Measurements from ENCODE around the gene AEN.

Gene AEN

DNA sequence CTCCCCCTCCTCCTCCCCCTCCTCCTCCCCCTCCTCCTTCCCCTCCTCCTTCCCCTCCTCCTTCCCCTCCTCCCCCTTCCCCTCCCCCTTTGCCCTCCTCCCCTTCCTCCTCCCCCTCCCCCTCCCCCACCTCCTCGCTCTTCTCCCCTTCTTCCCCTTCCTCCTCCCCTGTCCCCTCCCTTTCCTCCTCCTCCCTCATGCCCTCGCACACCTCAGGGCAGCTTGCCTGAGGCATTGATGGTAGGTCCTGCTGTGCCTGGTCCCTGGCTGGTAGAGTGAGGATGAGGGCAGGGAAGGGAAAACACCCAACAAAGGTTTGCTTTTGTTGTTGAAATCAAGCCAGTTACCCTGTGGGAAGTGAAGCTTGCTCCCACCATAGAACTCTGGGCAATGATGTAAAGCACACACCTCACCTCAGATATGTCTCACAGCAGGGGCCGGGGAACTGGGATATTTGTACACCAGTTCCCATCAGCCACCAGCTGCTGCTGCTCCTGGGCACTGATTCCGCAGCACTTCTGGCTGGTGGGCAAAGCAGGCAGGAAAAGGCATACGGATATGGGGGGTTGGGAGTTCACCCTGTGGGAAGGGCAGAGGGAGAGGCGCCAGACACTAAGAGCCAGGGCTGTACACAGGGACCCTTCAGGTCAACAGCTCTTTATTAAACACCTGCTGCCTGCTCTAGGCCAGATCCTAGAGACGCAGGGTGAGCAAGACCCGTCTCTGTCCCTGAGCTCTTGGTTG lies 31.5 kb downstream of the AEN start:
- no peak for DNase-seq

DNA sequence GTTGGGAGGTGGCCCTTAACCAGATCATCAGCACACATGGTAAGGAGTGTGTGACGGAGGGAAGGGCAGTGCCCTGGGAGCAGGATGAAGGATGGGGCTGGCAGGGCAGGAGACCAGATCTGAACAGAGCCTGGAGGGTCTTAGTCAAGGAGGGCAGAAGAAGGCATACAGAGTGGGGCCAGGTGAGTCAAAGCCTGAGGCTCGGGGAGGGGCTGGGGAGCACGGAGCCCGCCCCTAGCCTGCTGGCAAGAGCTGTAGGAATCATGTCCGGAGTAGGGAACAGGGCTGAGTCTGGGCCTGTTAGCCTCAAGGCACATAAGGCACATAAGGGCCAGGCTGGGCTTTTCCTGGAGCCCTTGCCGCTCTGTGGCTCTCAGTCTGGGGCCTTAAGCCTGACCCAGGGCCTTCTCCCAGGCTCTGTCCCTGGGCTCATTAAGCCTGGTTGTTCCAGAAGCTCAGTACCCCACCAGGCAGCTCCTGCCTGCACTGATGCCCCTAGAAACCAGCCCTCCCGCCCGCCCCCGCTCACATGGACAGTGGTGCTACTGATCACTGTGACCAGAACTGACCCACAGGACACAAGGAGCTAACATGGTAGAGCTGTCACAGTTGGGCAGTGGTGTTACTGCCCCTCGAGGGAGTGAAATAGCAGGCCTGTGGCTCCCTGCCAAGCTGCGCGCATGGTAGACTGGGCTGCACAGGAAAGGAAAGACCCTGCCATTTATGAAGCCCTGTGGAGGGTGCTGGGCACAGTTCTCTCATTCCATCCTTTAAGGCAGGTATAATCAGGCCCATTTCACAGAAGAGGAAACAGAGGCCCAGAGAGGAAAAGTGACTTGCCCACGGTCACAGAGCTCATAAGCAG lies 32.3 kb downstream of the AEN start:
- no peak for DNase-seq

DNA sequence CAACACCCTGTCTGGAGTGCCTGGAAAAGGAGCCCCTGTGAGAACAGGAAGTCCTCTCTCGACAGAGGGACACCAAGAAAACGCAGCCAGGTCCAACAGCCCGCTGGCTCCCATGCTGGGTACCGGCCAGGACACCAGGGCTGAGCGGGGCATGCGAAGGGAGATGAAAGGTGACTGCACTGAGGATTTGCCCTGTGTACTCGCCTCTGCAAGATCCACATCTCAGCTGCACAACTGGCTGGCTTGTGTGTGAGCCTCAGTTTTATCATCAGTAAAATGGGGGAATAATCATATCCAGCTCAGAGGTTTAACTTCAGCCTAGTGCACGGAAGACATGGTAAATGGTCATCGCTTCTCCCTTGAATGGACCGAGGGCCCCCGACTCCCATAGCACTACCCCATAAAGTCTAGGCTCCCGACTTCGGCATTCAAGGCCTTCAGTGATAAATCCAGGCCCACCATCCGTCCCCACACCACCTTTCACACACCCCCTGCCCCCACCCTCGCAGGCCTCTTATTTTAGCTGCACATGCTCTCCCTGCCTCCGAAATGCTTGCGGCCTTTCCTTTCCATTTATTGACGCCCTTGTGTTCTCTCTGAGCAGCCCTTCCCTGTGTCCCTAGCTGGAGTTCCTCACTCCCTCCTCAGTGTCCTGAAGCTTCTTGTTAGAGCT lies 33.4 kb downstream of the AEN start:
- DNase-seq: no peak

DNA sequence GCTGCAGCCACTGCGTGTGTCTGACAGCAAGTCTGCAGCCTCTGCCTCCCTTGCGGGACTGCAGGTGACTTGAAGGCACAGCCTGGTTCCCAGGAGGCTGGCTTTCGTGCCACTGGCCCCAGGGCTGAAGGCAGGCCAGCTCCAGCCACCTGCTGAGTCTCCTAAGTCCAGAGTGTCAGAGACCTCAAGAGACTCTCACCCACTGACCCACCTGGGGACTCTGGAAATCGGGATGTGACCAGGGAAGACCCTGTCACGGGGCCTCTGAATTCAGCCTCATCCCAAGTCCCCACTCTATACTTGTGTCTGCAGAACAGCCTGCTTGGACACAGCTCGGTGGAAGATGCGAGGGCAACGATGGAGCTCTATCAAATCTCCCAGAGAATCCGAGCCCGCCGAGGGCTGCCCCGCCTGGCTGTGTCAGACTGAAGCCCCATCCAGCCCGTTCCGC lies 34.0 kb downstream of the AEN start:
- DNase-seq: no peak

DNA sequence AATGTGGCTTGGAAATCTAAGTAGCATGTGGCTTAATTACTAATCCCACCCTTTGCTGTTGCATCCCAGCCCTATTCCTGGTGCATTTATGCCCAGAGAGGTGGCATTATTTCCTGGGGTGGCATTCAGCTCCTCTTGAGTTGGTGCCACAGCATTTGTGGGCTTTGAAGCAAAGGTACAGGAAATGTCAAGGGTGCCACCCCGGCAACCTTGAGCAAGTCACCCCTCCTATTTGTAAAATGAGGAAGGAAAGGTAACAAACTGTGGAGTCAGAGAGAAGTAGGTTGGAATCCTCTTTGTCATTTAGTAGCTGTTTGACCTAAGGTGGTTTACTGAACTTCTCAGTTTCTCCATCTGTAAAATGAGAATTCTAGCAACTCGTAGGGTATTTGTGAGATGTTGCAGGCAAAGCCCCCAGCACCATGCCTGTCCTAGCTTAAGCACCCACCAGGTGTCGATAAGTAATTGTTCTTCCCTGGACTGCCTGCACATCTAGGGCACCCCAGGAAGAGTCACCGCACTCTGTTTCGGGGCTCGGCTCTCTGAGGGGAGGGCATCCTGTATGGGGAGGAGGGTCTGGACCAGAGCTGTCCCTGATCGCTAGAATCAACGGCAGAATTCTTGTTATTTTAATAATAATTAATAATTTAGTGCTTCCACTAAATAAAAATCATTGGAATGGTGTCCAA lies 34.8 kb downstream of the AEN start:
- no peak for DNase-seq

DNA sequence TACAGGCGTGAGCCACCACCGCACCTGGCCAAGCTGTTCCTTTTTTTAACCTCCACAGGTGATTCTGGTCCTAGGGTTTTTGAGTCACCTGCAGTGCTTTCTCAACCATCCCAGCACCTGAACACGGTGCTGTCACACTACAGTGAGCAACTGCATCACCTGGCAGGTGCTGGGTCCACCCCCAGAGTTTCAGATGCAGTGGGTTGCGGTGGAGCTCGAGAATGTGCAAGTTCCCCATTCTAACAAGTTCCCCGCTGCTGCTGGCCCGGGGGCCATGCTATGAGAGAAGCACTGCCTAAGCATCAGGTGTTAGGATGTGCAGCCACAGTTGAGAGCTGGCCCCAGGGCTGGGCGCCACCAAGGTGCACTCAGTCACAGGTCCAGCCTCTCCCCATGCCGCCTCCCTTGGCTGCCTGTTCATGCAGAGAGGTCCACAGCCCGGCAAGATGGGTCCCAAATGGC lies 35.7 kb downstream of the AEN start:
- DNase-seq: no peak

DNA sequence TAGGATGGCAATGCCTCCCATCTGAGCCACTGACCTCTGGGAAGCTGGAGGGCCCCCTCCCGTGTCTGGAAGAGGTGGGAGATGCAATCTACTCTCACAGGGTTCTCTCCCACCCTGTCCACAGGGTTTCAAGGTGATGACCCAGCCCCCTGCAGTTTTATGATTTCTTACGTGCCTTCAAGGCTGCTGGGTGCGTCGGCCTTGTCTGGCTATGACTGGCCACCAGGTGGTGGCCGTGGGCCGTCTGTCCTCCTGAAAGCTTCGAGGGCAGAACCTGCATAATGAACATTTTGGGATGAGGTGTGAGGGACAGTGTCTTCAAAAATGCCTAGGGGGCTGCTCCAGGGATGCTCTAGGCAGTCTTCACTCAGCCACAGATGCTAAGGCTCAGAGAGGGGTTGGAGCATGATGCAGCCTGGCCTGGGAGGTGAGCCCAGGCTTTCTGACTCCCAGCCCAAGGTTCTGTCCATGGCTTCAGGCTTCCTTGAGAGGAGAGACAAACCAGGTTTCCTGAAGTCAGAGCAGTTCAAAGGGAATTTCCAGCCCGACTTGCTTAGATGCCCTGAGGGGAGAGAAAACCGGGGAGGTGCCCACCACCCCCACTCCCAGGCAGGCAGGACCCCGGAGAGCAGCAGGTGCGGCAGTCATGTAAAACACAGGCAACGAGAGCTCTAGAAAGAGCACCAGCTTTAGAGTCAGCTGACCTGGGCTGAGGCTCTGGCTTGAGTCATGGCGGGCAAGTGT lies 36.4 kb downstream of the AEN start:
- no peak for DNase-seq

DNA sequence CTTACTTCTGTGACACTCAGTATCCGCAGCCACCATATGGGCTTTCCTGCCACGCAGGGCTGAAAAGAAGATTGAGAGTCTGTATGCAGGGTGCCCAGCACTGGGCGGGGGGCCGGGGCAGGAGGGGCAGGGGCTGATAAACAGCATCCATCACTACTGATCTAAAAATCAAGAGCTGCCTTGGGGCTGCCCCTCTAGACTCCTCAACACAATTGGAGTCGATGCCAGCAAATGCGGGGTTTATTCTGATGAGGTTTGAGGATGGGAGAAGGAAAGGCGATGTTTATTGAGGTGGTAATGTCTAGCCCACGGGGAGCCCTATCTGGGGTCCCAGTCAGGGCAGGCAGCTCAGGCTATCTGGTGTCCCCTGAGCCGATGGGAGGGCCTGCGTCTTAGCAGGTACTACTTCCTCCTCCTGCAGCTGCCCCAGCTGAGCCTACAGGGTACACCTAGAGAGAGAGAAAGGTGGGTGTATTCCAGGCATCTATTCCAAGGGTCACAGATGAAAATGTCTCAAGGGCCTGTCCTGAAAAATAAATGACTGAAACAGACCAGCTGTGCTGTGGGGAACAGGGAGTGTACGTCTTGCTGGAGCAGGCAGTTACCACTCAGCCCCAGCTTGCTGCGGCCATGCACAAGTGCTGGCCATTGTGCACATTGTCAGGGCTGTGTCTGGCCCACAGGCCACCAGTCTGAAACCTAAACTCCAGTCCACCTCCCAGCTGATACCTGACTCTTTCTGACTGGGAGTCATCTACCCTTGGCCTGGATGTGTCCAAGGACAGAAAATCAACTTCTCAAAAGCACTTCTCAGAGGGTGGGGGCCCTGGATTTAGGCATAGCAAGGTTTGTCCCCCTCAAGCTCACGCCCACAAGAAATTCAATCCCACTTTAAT lies 37.2 kb downstream of the AEN start:
- DNase-seq: no peak

DNA sequence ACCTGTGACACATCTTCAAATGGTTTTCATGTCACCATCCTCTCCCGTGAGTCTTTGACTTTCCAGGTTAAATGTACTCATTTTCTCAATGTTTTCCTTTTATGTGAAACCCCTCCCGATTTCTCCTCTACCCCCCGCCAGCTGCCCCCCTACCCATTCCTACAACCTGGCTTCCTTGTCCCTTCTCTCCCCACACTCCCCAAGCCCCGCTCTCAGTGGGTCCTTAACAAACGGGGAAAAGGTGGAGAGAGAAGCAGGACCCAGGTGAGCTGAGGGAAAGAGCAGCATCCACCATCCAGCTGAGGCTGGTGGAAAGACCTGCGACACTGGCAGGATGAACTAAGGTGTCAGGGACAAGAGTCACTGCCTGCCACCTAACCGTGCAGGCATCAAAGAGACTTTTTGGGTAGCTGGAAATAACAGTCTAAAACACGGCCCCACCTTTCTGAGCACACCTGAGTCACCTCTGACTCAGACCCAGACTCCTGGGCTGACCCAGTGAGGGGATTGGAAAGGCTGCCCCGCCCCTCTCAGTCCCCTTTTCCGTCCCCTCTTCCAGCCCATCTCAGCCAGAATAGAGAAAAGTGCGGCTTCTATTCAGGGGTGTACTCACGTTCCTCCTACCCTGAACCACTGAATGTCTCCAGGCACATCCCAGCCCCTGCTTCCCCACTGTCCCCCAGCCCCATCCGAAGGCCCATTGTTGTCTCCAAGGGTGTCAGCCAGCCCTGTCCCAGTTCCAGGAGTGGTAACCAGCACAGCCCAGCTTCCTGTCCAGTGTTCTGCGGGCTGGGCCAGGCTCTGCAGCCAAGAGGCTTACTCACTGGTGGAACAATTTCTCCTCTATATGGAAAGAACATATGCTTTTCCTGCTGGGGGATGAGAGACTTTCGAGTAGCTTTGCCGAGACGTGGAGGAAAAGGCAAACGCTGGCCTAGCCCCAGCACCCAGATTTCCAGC lies 38.1 kb downstream of the AEN start:
- DNase-seq: no peak

DNA sequence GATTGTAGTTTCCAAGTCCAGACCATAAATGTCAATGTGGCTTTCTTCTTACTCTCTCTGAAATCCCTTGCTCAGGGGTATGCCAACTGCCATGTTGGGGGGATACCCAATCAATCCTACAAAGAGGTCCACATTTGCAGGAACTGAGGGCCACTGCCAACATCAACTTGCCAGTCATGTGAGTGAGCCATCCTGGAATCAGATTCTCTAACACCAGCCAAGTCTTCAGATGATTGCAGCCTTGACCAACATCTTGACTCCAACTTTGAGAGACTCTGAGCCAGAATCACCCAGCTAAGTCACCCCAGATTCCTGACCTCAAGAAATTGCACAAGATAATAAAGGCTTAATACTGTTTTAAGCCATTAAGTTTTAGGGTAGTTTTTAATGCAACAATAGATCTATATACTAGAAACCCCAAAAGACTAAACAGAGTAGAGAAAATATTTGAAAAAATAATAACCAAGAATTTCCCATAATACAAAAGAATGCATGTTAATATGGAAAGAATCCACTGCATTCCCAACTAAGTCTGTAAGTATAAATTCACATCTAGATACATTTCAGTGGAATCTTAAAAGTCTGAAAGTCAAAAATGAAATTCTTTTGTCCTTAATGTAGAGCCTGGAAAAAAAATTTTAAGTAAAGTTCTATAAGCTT lies 40.0 kb downstream of the AEN start:
- DNase-seq: no peak

DNA sequence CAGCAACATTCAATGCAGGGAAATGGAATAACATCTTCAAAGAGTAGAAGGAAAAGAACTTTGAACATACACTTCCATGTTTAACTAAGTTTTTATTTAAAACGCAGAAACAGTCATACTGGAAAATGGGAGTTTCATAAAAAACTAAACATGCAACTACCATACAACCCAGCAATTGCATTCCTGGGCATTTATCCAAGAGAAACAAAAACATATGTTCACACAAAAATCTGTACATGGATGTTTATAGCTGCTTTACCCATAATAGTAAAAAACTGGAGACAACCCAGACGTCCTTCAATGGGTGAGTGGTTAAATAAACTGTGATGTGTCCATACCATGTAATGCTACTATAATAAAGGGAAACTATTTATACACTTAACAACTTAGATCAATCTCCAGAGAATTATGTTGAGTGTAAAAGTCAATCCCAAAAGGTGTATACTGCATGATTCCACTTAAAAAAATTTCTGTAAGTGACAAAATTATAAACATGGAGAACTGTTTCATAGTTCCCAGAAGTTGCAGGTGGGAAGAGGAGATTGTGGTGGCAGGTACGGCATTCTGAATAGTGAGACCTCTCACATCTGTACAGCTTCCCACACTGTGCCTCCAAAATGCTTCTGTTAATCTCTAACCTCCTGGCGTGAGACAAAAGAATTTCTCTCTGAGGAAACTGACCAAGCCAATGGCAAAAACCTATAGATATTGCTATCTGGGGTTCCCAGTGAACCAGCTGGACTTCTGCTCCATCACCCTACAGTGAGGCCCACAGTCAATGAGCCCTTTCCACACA lies 40.8 kb downstream of the AEN start:
- no peak for DNase-seq

DNA sequence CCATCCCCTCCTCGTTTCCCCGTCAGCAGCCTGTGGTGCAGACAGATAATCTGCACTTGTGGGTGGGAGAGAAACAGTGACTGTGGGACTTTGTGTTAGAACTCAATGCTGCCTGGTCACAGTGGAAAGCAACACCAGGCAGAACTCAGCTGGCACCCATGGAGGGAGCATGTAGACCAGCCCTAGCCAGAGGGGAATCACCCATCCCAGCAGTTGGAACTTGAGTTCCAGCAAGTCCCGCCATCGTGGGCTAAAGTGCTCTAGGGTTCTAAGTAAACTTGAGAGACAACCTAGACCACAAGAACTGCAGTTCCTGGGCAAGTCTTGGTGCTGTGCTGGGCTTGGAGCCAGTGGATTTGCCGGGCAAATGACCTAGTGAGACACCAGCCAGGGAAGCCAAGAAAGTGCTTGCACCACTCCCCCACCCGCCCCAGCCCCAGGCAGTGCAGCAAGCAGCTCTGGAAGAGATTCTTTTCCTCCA lies 42.0 kb downstream of the AEN start:
- DNase-seq: no peak

DNA sequence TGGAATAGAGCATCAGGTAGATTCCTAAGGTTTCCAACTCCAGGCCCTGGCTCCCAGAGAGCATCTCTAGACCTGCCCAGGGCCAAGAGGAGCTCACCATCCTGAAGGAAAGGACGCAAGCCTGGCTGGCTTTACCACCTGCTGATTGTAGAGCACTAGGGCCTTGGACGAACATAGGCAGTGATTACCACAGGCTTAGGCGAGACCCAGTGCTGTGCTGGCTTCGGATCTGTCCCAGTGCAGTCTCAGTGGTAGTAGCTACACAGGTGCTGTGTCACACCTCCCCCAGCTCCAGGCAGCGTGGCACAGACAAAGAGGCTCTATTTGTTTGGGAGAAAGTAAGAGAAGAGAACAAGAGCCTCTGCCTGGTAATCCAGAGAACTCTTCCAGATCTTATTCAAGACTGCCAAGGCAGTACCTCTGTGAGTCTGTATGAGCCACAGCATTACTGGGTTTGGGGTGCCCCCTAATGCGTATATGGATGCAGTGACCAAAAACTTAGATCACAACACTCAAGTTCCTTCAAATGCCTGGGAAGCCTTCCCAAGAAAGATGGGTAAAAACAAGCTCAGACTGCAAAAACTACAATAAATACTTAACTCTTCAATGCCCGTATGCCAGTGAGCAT lies 43.1 kb downstream of the AEN start:
- no peak for DNase-seq

DNA sequence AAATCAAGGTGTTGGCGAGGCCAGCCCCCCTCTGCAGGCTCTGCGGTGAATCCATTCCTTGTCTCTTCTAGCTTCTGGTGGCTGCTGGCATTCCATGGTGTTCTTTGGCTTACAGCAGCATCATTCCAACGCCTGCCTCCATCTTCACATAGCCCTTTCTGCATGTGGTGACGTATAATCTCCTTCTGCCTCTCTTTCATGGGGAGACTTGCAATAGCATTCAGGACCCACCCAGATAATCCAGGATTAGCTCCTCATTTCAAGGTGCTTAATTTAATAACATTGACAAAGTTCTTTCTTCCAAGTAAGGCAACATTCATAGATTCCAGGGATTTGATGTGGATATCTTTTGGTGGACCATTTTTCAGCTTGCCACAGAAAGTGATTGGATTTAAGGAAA lies 53.5 kb downstream of the AEN start:
- DNase-seq: no peak

DNA sequence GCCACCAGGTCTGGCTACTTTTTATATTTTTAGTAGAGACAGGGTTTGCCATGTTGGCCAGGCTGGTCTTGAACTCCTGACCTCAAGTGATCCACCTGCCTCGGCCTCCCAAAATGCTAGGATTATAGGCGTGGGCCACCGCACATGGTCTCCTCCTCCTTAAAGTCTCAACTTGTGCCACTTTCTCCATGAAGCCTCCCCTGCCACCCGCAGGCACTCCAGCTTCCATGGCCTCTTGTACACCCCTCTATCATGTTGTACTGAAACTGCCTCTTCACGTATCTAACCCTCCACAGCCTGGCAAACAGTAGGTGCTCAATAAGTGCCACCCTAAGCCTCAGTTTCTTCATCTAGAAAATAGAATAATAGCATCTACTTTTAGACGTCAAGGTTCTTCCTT lies 57.6 kb downstream of the AEN start:
- no peak for DNase-seq

DNA sequence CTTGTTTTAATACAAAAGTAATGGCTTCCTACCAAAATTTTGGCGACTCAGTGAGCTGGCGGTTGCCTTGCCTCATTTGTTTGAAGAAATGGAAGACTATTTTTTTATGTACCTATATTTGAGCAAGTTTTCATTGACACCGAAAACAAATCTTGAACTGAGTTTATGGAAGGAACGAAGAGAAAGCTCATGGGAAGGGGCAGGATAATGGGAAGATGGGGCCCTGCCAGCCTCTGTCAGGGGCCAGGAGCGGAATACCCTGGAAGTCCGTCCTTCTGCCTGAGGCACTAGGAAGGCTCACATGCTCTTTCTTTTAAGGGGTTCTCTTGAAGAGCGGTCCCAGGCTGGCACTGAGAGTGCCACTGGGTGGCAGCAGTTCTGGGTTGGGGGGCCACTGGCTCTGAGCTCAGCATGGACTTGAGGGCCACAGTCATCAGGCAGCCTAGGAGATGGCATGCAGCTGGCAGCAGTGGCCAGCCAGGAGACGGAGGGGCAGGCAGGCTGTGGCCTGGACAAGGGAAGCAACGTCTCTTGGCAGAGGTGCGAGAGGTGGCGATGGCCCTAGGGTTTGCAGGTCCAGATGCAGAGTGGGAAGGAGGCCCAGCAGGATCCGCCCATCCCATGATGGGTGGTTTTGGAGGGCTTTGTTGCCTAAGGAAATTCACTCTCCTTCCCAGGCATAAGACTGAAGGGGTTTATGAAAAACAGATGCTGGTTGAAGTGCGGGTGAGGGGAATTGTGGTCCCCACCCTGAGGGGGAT lies 59.3 kb downstream of the AEN start:
- no peak for DNase-seq

DNA sequence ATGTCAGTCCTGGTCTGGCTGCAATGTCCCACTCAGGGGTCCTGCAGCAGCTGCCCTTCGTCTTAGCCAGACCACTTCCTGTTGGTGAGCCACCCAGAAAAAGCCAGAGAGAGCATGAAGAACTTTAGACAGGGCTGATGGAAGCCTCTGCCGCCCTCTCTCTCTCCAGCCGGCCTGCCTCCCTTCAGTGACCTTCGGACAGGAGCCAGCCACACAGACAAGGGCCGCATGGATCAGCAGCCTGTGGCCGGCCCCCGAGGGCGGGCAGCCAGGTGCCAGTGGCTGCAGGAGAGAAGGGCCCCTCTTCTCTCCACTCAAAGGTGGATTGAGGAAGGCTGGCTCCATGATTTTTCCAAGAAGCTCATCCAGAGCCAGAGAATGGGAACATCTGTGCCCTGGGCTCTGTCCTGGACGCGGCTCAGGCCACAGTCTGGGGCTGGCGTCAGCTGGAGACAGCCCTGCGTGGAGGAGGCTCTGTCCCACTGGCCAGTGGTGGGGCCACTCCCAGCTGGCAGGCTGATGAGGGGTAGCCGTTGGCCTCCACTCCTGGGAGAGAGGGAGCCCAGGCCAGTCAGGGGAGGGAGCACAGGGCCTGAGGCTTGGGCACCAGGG lies 60.6 kb downstream of the AEN start:
- no peak for DNase-seq

Measured in NCI-H2171 (cell line).